WTC11 (cell line): ENCODE measurements around the gene MRPL54. TPM values are rescaled to one million over a fixed set of nuclear protein-coding genes. Genes with fewer than 3 reads are reported as not detected.

ENCODE experiments used
- ATAC-seq: fragments of 200-7000 bp; cut with Tn5 transposase; 2 replicates; pipeline ENCODE4 v1.10.0; 2021; ENCODE audit warnings: mild to moderate bottlenecking, moderate library complexity
- CTCF ChIA-PET: fragments of 300-600 bp; sonication (Branson Sonifier 250); formaldehyde crosslinking; loops from one replicate; lab custom pipeline; 2021; ENCODE audit warnings: antibody characterized with exemption; lab: Charles Lee
- POLR2A ChIA-PET: fragments of 350-600 bp; sonication (Branson Sonifier 250); formaldehyde crosslinking; loops from one replicate; lab custom pipeline; 2021; ENCODE audit warnings: antibody characterized with exemption; lab: Charles Lee
- DNase-seq: peaks from one replicate; pipeline ENCODE4 v3.0.0; 2021; ENCODE audit warnings: low spot score
- H3K27ac Mint-ChIP-seq: 2 replicates; pipeline ENCODE4 v1.8.0; 2021; ENCODE audit warnings: mixed read lengths
- H3K27me3 Mint-ChIP-seq: 2 replicates; pipeline ENCODE4 v1.8.0; 2021; ENCODE audit warnings: low read depth, mild to moderate bottlenecking, moderate library complexity, mixed read lengths
- H3K36me3 Mint-ChIP-seq: 2 replicates; pipeline ENCODE4 v1.8.0; 2021; ENCODE audit warnings: mixed read lengths
- H3K4me1 Mint-ChIP-seq: 2 replicates; pipeline ENCODE4 v1.8.0; 2022; ENCODE audit warnings: mixed read lengths
- H3K4me3 Mint-ChIP-seq: 2 replicates; pipeline ENCODE4 v1.8.0; 2021; ENCODE audit warnings: mild to moderate bottlenecking, moderate library complexity, mixed read lengths
- H3K9me3 Mint-ChIP-seq: 2 replicates; pipeline ENCODE4 v1.8.0; 2021; ENCODE audit warnings: mixed read lengths
- AFF4 ChIP-seq: sonication (generic); formaldehyde crosslinking; IDR thresholded peaks from 2 replicates; pipeline ENCODE4 v1.8.1; 2023; ENCODE audit warnings: mild to moderate bottlenecking, missing genetic modification reagents, borderline replicate concordance
- ATF2 ChIP-seq: sonication (generic); formaldehyde crosslinking; IDR thresholded peaks from 2 replicates; pipeline ENCODE4 v1.8.1; 2022; ENCODE audit warnings: low read depth, missing genetic modification reagents, borderline replicate concordance
- CBFB ChIP-seq: sonication (generic); formaldehyde crosslinking; IDR thresholded peaks from 2 replicates; pipeline ENCODE4 v1.8.1; 2022; ENCODE audit warnings: mild to moderate bottlenecking, low read depth, missing genetic modification reagents
- CREM ChIP-seq: sonication (generic); formaldehyde crosslinking; IDR thresholded peaks from 2 replicates; pipeline ENCODE4 v1.8.1; 2022; ENCODE audit warnings: mild to moderate bottlenecking, missing genetic modification reagents, moderate library complexity
- E2F1 ChIP-seq: sonication (generic); formaldehyde crosslinking; IDR thresholded peaks from 2 replicates; pipeline ENCODE4 v1.8.0; 2022; ENCODE audit warnings: mild to moderate bottlenecking, missing genetic modification reagents
- ERG ChIP-seq: fragments of 250-450 bp; sonication (Bioruptor Pico); IDR thresholded peaks from 2 replicates; pipeline ENCODE4 v1.8.0; 2021; ENCODE audit warnings: mild to moderate bottlenecking
- ETV6 ChIP-seq: sonication (generic); formaldehyde crosslinking; IDR thresholded peaks from 2 replicates; pipeline ENCODE4 v1.8.1; 2022; ENCODE audit warnings: mild to moderate bottlenecking, missing genetic modification reagents
- FOXK1 ChIP-seq: sonication (generic); formaldehyde crosslinking; IDR thresholded peaks from 2 replicates; pipeline ENCODE4 v1.8.0; 2022; ENCODE audit warnings: mild to moderate bottlenecking, moderate library complexity, missing genetic modification reagents
- GTF2I ChIP-seq: fragments of 250-450 bp; sonication (Bioruptor Pico); conservative IDR thresholded peaks from 2 replicates; pipeline ENCODE4 v1.4.0; 2021; ENCODE audit warnings: mild to moderate bottlenecking
- HMGA2 ChIP-seq: fragments of 250-450 bp; sonication (Bioruptor Pico); IDR thresholded peaks from 2 replicates; pipeline ENCODE4 v1.4.0; 2021; ENCODE audit warnings: mild to moderate bottlenecking, moderate library complexity
- KAT7 ChIP-seq: sonication (generic); formaldehyde crosslinking; IDR thresholded peaks from 2 replicates; pipeline ENCODE4 v1.8.1; 2023; ENCODE audit warnings: missing genetic modification reagents, mild to moderate bottlenecking, borderline replicate concordance
- NR1H2 ChIP-seq: sonication (generic); formaldehyde crosslinking; IDR thresholded peaks from 2 replicates; pipeline ENCODE4 v1.9.0; 2021; ENCODE audit warnings: mild to moderate bottlenecking, moderate library complexity, missing genetic modification reagents
- NR3C1 ChIP-seq: sonication (generic); formaldehyde crosslinking; conservative IDR thresholded peaks from 2 replicates; pipeline ENCODE4 v1.8.1; 2023; ENCODE audit warnings: low read depth, mild to moderate bottlenecking, missing genetic modification reagents
- SMAD3 ChIP-seq: sonication (generic); formaldehyde crosslinking; IDR thresholded peaks from 2 replicates; pipeline ENCODE4 v1.8.0; 2022; ENCODE audit warnings: missing genetic modification reagents, mild to moderate bottlenecking, borderline replicate concordance
- TEAD4 ChIP-seq: sonication (generic); formaldehyde crosslinking; IDR thresholded peaks from 2 replicates; pipeline ENCODE4 v1.8.0; 2022; ENCODE audit warnings: mild to moderate bottlenecking, missing genetic modification reagents
- TP53 ChIP-seq: sonication (generic); formaldehyde crosslinking; IDR thresholded peaks from 2 replicates; pipeline ENCODE4 v1.8.1; 2023; ENCODE audit warnings: mild to moderate bottlenecking, missing genetic modification reagents
- ZNF138 ChIP-seq: sonication (generic); formaldehyde crosslinking; conservative IDR thresholded peaks from 2 replicates; pipeline ENCODE4 v1.8.1; 2022; ENCODE audit warnings: mild to moderate bottlenecking, moderate library complexity, missing genetic modification reagents
- ZNF396 ChIP-seq: fragments of 250-450 bp; sonication (Bioruptor Pico); IDR thresholded peaks from 2 replicates; pipeline ENCODE4 v1.8.0; 2021; ENCODE audit warnings: mild to moderate bottlenecking, moderate library complexity, borderline replicate concordance
- ZNF423 ChIP-seq: fragments of 250-450 bp; sonication (Bioruptor Pico); IDR thresholded peaks from 2 replicates; pipeline ENCODE4 v2.1.2; 2022; ENCODE audit warnings: mild to moderate bottlenecking, moderate library complexity
- total RNA-seq: library from RNA; stranded (reverse); gene quantifications from 3 replicates; pipeline ENCODE4 v1.2.3, GENCODE V29; 2021

Gene MRPL54
- total RNA-seq, 1 experiment from 2014 or later = 62.3 TPM

- TF ChIP-seq CREM (CRISPR knock-in tag) (no peak), TP53 (CRISPR knock-in tag) (no peak)
Observed at GRCh38 chr19:3769494-3769893, 7.0 kb downstream of the MRPL54 start (continued).

- Mint-ChIP-seq H3K9me3 (no peaks in the 10 kb centered on the region), H3K4me1 (peaks cover 5% of the 10 kb centered on the region), H3K27ac (no peak overlapping the region), H3K4me3 (no peak overlapping the region), H3K27me3 (no peaks in the 10 kb centered on the region), H3K36me3 (peaks cover 5% of the 10 kb centered on the region)
- no peak for DNase-seq
- POLR2A ChIA-PET = interaction anchor here (1.2 kb wide), 1 partner anchor 8 kb away, joined by 3 read pairs; the partner anchor contains the start of gene MRPL54
- TF ChIP-seq AFF4 (CRISPR knock-in tag) (no peak), NR3C1 (no peak), CBFB (CRISPR knock-in tag) (no peak)
- ATAC-seq = no peak
- CTCF ChIA-PET = interaction anchor here (0.7 to 2.7 kb wide), 5 partner anchors 8 to 217 kb away, joined by 3 to 9 read pairs (median 3); partner anchors contain the start of gene MRPL54
Observed at GRCh38 chr19:3770136-3770999, 7.9 kb downstream of the MRPL54 start.

GRCh38 chr19:3771000-3771905 is 8.8 kb downstream of the MRPL54 start:
- no peak for DNase-seq
- ChIA-PET POLR2A (interaction anchor here (0.6 to 1.2 kb wide), 2 partner anchors 9 to 816 kb away, joined by 3 read pairs; partner anchors contain the start of gene MRPL54), CTCF (interaction anchor here (0.7 to 2.7 kb wide), 7 partner anchors 9 to 216 kb away, joined by 3 to 9 read pairs (median 3); partner anchors contain the start of gene MRPL54)
- H3K27me3 Mint-ChIP-seq = no peaks in the 10 kb centered on the region
- H3K27ac Mint-ChIP-seq = peak overlapping the region; percentile 28
- H3K4me1 Mint-ChIP-seq = peaks cover 5% of the 10 kb centered on the region
- no peak for TF ChIP-seq ATF2 (CRISPR knock-in tag)
- TF ChIP-seq TP53 (CRISPR knock-in tag) = no peak
- no peak for TF ChIP-seq SMAD3 (CRISPR knock-in tag)
- no peak for TF ChIP-seq GTF2I
- no peak for TF ChIP-seq ZNF396 (CRISPR knock-in tag)
- TF ChIP-seq NR1H2 = no peak
- ATAC-seq = peak; percentile 29; the same call in 1 of the 2 replicates
- H3K4me3 Mint-ChIP-seq = no peak overlapping the region
- peaks cover 3% of the 10 kb centered on the region for H3K36me3 Mint-ChIP-seq
- H3K9me3 Mint-ChIP-seq = no peaks in the 10 kb centered on the region

- H3K27me3 Mint-ChIP-seq = no peaks in the 10 kb centered on the region
- H3K27ac Mint-ChIP-seq = peak within 1 kb of the TSS; percentile 28
- H3K9me3 Mint-ChIP-seq = no peaks in the 10 kb centered on the region
- H3K4me1 Mint-ChIP-seq = peaks cover 5% of the 10 kb centered on the region
- ChIA-PET CTCF (interaction anchor here (1.0 to 1.4 kb wide), 2 partner anchors 12 to 50 kb away, joined by 3 to 4 read pairs; no protein-coding TSS in a partner anchor), POLR2A (interaction anchor here (0.6 to 1.2 kb wide), 2 partner anchors 9 to 817 kb away, joined by 3 read pairs; partner anchors contain the start of gene MRPL54)
- no peaks in the 10 kb centered on the region for H3K36me3 Mint-ChIP-seq
- no peak for ATAC-seq
- no peak within 1 kb of the TSS for H3K4me3 Mint-ChIP-seq
- no peak for DNase-seq
- TF ChIP-seq HMGA2 (CRISPR knock-in tag) (no peak), ZNF138 (CRISPR knock-in tag) (no peak), KAT7 (CRISPR knock-in tag) (no peak), ERG (CRISPR knock-in tag) (no peak), E2F1 (CRISPR knock-in tag) (no peak), ZNF423 (CRISPR knock-in tag) (no peak), TEAD4 (CRISPR knock-in tag) (no peak), CBFB (CRISPR knock-in tag) (no peak), ETV6 (CRISPR knock-in tag) (no peak), FOXK1 (CRISPR knock-in tag) (no peak)
Observed at GRCh38 chr19:3771906-3772455, 9.5 kb downstream of the MRPL54 start, which contains the start of gene RAX2. TSS of gene RAX2 (minus strand) at chr19:3772228. CDS start at chr19:3771742, 486 bp downstream.
